MCF 10A (cell line): ENCODE data around the gene CACNA1D. TPM values are rescaled to one million over a fixed set of nuclear protein-coding genes. Genes with fewer than 3 reads are reported as not detected.

Experiments used
- BruUV-seq: library from RNA; stranded (reverse); fragments of 400-500 nt; replicated peaks from 2 replicates; lab custom pipeline; 2021; lab: Mats Ljungman, UMichigan
- CTCF ChIA-PET: fragments of 300-600 bp; sonication (Branson Sonifier 250); formaldehyde crosslinking; extraction: SDS; loops from one replicate; lab custom pipeline; 2021; ENCODE audit warnings: antibody characterized with exemption, inconsistent platforms; lab: Yijun Ruan, JAX
- POLR2A ChIA-PET: fragments of 300-600, 350-650 bp; sonication (Branson Sonifier 250); formaldehyde crosslinking; extraction: SDS; loops from one replicate; lab custom pipeline; 2020; ENCODE audit warnings: antibody characterized with exemption, inconsistent platforms; lab: Yijun Ruan, JAX
- DNase-seq: peaks from one replicate; pipeline ENCODE4 v3.0.0-alpha.2; 2018; ENCODE audit not compliant: unreplicated experiment
- H3K27ac Mint-ChIP-seq: one replicate; pipeline ENCODE4 v1.8.0; 2022; ENCODE audit warnings: mild to moderate bottlenecking, low read depth, mixed read lengths; ENCODE audit not compliant: unreplicated experiment
- H3K27me3 Mint-ChIP-seq: one replicate; pipeline ENCODE4 v1.8.0; 2022; ENCODE audit warnings: mixed read lengths; ENCODE audit not compliant: insufficient read depth, unreplicated experiment
- H3K36me3 Mint-ChIP-seq: one replicate; pipeline ENCODE4 v1.8.0; 2022; ENCODE audit warnings: mild to moderate bottlenecking, moderate library complexity, mixed read lengths; ENCODE audit not compliant: insufficient read depth, unreplicated experiment
- H3K4me1 Mint-ChIP-seq: one replicate; pipeline ENCODE4 v1.8.0; 2022; ENCODE audit warnings: mixed read lengths; ENCODE audit not compliant: insufficient read depth, unreplicated experiment
- H3K4me3 Mint-ChIP-seq: one replicate; pipeline ENCODE4 v1.8.0; 2022; ENCODE audit warnings: mild to moderate bottlenecking, moderate library complexity, mixed read lengths; ENCODE audit not compliant: unreplicated experiment
- H3K9me3 Mint-ChIP-seq: one replicate; pipeline ENCODE4 v1.8.0; 2022; ENCODE audit warnings: mixed read lengths; ENCODE audit not compliant: unreplicated experiment
- intact Hi-C: fragments of 100-400 bp; cut with micrococcal nuclease; formaldehyde crosslinking; loops from 2 replicates; pipeline ENCODE4 v1.14.1; 2022
- total RNA-seq: library from RNA; stranded (reverse); gene quantifications from 2 replicates; pipeline ENCODE4 v1.2.3, GENCODE V29; 2022
- TF ChIP-seq, protein P1 (sequence below): fragments of 200-600 bp; IDR thresholded peaks from one replicate; pipeline ENCODE4 v1.8.0; 2022; ENCODE audit warnings: antibody characterized with exemption, mild to moderate bottlenecking; ENCODE audit not compliant: unreplicated experiment

CACNA1D gene
- total RNA-seq, 1 experiment from 2014 or later = 0.26 TPM

GRCh38 chr3:53530205-53530604 is 35.8 kb downstream of the CACNA1D start:
- Mint-ChIP-seq H3K27me3 (peaks cover 36% of the 10 kb centered on the region), H3K27ac (no peak overlapping the region), H3K4me3 (no peak overlapping the region), H3K9me3 (no peaks in the 10 kb centered on the region), H3K36me3 (no peaks in the 10 kb centered on the region), H3K4me1 (no peaks in the 10 kb centered on the region)
- TF ChIP-seq, protein P1, sequence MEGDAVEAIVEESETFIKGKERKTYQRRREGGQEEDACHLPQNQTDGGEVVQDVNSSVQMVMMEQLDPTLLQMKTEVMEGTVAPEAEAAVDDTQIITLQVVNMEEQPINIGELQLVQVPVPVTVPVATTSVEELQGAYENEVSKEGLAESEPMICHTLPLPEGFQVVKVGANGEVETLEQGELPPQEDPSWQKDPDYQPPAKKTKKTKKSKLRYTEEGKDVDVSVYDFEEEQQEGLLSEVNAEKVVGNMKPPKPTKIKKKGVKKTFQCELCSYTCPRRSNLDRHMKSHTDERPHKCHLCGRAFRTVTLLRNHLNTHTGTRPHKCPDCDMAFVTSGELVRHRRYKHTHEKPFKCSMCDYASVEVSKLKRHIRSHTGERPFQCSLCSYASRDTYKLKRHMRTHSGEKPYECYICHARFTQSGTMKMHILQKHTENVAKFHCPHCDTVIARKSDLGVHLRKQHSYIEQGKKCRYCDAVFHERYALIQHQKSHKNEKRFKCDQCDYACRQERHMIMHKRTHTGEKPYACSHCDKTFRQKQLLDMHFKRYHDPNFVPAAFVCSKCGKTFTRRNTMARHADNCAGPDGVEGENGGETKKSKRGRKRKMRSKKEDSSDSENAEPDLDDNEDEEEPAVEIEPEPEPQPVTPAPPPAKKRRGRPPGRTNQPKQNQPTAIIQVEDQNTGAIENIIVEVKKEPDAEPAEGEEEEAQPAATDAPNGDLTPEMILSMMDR = no peak
- no peak for DNase-seq
- ChIA-PET POLR2A (no interaction called here), CTCF (interaction anchor here (1.6 kb wide), 1 partner anchor 179 kb away, joined by 4 read pairs; no protein-coding TSS in a partner anchor)
- BruUV-seq = no TSS peak
- intact Hi-C loops = no loop called here

- TF ChIP-seq, protein P1 = no peak
- Mint-ChIP-seq H3K27me3 (peaks cover 36% of the 10 kb centered on the region), H3K27ac (no peak overlapping the region), H3K36me3 (no peaks in the 10 kb centered on the region), H3K4me3 (no peak overlapping the region), H3K9me3 (no peaks in the 10 kb centered on the region), H3K4me1 (no peaks in the 10 kb centered on the region)
- CTCF ChIA-PET = interaction anchor here (0.6 to 1.6 kb wide), 3 partner anchors 56 to 178 kb away, joined by 3 to 4 read pairs (median 3); no protein-coding TSS in a partner anchor
- BruUV-seq = no TSS peak
- POLR2A ChIA-PET = no interaction called here
- intact Hi-C loops = no loop called here
- DNase-seq = peak; percentile 6
These were observed 37.3 kb downstream of the CACNA1D start for GRCh38 chr3:53531749-53532148.

- BruUV-seq = no TSS peak
- H3K4me3 Mint-ChIP-seq = no peak overlapping the region
- DNase-seq = no peak
- TF ChIP-seq, protein P1 = no peak
- intact Hi-C loops = no loop called here
- no peak overlapping the region for H3K27ac Mint-ChIP-seq
- peaks cover 33% of the 10 kb centered on the region for H3K27me3 Mint-ChIP-seq
- CTCF ChIA-PET = interaction anchor here (0.6 to 0.7 kb wide), 2 partner anchors 158 to 665 kb away, joined by 3 read pairs; no protein-coding TSS in a partner anchor
- no peaks in the 10 kb centered on the region for H3K36me3 Mint-ChIP-seq
- no peaks in the 10 kb centered on the region for H3K4me1 Mint-ChIP-seq
- H3K9me3 Mint-ChIP-seq = no peaks in the 10 kb centered on the region
- POLR2A ChIA-PET = no interaction called here
These were observed 39.1 kb downstream of the CACNA1D start for GRCh38 chr3:53533472-53533871.

GRCh38 chr3:53534216-53534615 is 39.8 kb downstream of the CACNA1D start:
- no peak overlapping the region for H3K4me3 Mint-ChIP-seq
- TF ChIP-seq, protein P1 = no peak
- CTCF ChIA-PET = no interaction called here
- no peaks in the 10 kb centered on the region for H3K9me3 Mint-ChIP-seq
- POLR2A ChIA-PET = no interaction called here
- H3K36me3 Mint-ChIP-seq = no peaks in the 10 kb centered on the region
- no peak overlapping the region for H3K27ac Mint-ChIP-seq
- DNase-seq = no peak
- H3K4me1 Mint-ChIP-seq = no peaks in the 10 kb centered on the region
- H3K27me3 Mint-ChIP-seq = peaks cover 33% of the 10 kb centered on the region
- intact Hi-C loops = no loop called here
- BruUV-seq = no TSS peak
